Liver (tissue), 9 donors: Measurements from ENCODE around the gene MEN1. TPM values are rescaled to one million over a fixed set of nuclear protein-coding genes. Genes with fewer than 3 reads are reported as not detected.
A peak's percentile ranks its signal among the peaks of the same experiment; 100 is the strongest.
"Not testable (repeated sequence)": the region's sequence is repeated elsewhere in the genome, so short reads cannot be mapped to it uniquely, and the experiment has no call there.

Experiments
- DNase-seq: peaks from one replicate; pipeline ENCODE4 v3.0.0-alpha.2; 2017; ENCODE audit warnings: low spot score
- H3K27ac ChIP-seq, 2 donors: one replicate each; pipeline ENCODE4 v1.7.0; 2013; ENCODE audit warnings: inconsistent platforms in 2 of 2, low read length in 2 of 2, control low read depth in 1 of 2, low read depth in 1 of 2, mild to moderate bottlenecking in 1 of 2
- H3K27me3 ChIP-seq, 4 donors: one replicate each; pipeline versions ENCODE4 v1.6.1 to v1.7.0; 2013; ENCODE audit warnings: low read length in 3 of 4, inconsistent platforms in 1 of 4, mild to moderate bottlenecking in 1 of 4, moderate library complexity in 1 of 4; ENCODE audit not compliant: control insufficient read depth in 4 of 4, insufficient read depth in 4 of 4
- H3K36me3 ChIP-seq, 4 donors: one replicate each; pipeline versions ENCODE4 v1.6.1 to v1.7.0; 2013; ENCODE audit warnings: low read length in 3 of 4, mild to moderate bottlenecking in 3 of 4, low read depth in 1 of 4, moderate library complexity in 1 of 4; ENCODE audit not compliant: control insufficient read depth in 4 of 4, insufficient read depth in 3 of 4
- H3K4me1 ChIP-seq, 4 donors: one replicate each; pipeline versions ENCODE4 v1.6.1 to v1.7.0; 2013; ENCODE audit warnings: low read length in 3 of 4, mild to moderate bottlenecking in 3 of 4, moderate library complexity in 1 of 4; ENCODE audit not compliant: control insufficient read depth in 4 of 4, insufficient read depth in 4 of 4
- H3K4me3 ChIP-seq, 3 donors: one replicate each; pipeline versions ENCODE4 v1.6.1 to v1.7.0; 2013; ENCODE audit warnings: low read length in 3 of 3, control low read depth in 1 of 3, low read depth in 1 of 3, mild to moderate bottlenecking in 1 of 3
- H3K9ac ChIP-seq, 2 donors: one replicate each; pipeline ENCODE4 v1.7.0; 2013; ENCODE audit warnings: low read length in 2 of 2, mild to moderate bottlenecking in 2 of 2, moderate library complexity in 2 of 2, control low read depth in 1 of 2, low read depth in 1 of 2
- H3K9me3 ChIP-seq, 4 donors: one replicate each; pipeline versions ENCODE4 v1.6.1 to v1.7.0; 2013; ENCODE audit warnings: low read length in 3 of 4; ENCODE audit not compliant: control insufficient read depth in 4 of 4
- CTCF ChIP-seq: fragments of 150-350 bp; IDR thresholded peaks from 2 replicates; pipeline ENCODE4 v1.5.1; 2017; ENCODE audit warnings: improper control_type of control experiment, low read depth, low read length; ENCODE audit not compliant: missing input control
- EGR1 ChIP-seq, 2 donors: IDR thresholded peaks; 2 replicates each; pipeline ENCODE4 v1.6.1; 2016 to 2018; ENCODE audit warnings: antibody characterized with exemption in 2 of 2, low read depth in 2 of 2
- FOXA1 ChIP-seq: IDR thresholded peaks from 2 replicates; pipeline ENCODE4 v1.6.1; 2016; ENCODE audit warnings: antibody characterized with exemption
- FOXA2 ChIP-seq: IDR thresholded peaks from 2 replicates; pipeline ENCODE4 v1.6.1; 2016; ENCODE audit warnings: antibody characterized with exemption
- HNF4A ChIP-seq, 2 donors: conservative IDR thresholded peaks; 2 replicates each; pipeline ENCODE4 v1.6.1; 2016; ENCODE audit warnings: antibody characterized with exemption in 2 of 2, mild to moderate bottlenecking in 2 of 2
- HNF4G ChIP-seq: IDR thresholded peaks from 2 replicates; pipeline ENCODE4 v1.6.1; 2016; ENCODE audit warnings: antibody characterized with exemption
- NR2F2 ChIP-seq: IDR thresholded peaks from 2 replicates; pipeline ENCODE4 v1.6.1; 2016; ENCODE audit warnings: antibody characterized with exemption
- RAD21 ChIP-seq, 2 donors: IDR thresholded peaks; 2 replicates each; pipeline ENCODE4 v1.6.1; 2016; ENCODE audit warnings: antibody characterized with exemption in 2 of 2, mild to moderate bottlenecking in 2 of 2
- REST ChIP-seq: IDR thresholded peaks from 2 replicates; pipeline ENCODE4 v1.6.1; 2016; ENCODE audit warnings: antibody characterized with exemption, mild to moderate bottlenecking
- RXRA ChIP-seq, 2 donors: IDR thresholded peaks; 2 replicates each; pipeline ENCODE4 v1.6.1; 2017 to 2018; ENCODE audit warnings: antibody characterized with exemption in 2 of 2, mild to moderate bottlenecking in 1 of 2
- SP1 ChIP-seq: IDR thresholded peaks from 2 replicates; pipeline ENCODE4 v1.6.1; 2018; ENCODE audit warnings: antibody characterized with exemption, mild to moderate bottlenecking
- WGBS: extraction: QIAGEN DNeasy Blood & Tissue Kit; methylation state at CpG from one replicate; pipeline ENCODE4 v1.1.7; 2013; 5-methylcytosine and 5-hydroxymethylcytosine counted together
- polyA plus RNA-seq, 2 donors: library from polyadenylated mRNA; stranded (reverse) in 1 of 2; unstranded in 1 of 2; fragments of 200-250 nt in 1 of 2; fragments of >200 nt in 1 of 2; fragmentation: Nextera tagmentation in 1 of 2; extraction: Ambion mirVana in 1 of 2; gene quantifications; one replicate each; pipeline versions ENCODE4 v1.2.1 to v1.2.3, GENCODE V29; 2013 to 2015
- total RNA-seq, 2 donors: library from RNA; depleted of rRNA; stranded (reverse); fragments of >200 nt; gene quantifications; one replicate each; pipeline ENCODE4 v1.2.3, GENCODE V29; 2014
- TF ChIP-seq, protein P1 (sequence below): IDR thresholded peaks from 2 replicates; pipeline ENCODE4 v1.6.1; 2016; ENCODE audit warnings: antibody characterized with exemption
- donor health status: healthy.
- donor health status: healthy.
- donor health status: healthy.
- donor health status: healthy.
- donor health status: healthy.

MEN1 gene
- total and polyA plus RNA-seq, 4 donors = 9.0 to 15.1 (median 13.4) TPM

- not testable (repeated sequence) for H3K9me3 ChIP-seq, H3K9ac ChIP-seq, DNase-seq, H3K36me3 ChIP-seq, H3K27me3 ChIP-seq, H3K4me3 ChIP-seq
- Histone ChIP-seq H3K27ac (peak overlapping the region in 1 of 2 donors; percentile 42), H3K4me1 (peaks cover 2 to 15% (median 10%) of the 10 kb centered on the region in 4 donors)
- WGBS = 51% methylated on average over 5 of the region's 5 CpGs
- TF ChIP-seq RAD21 (IDR thresholded peaks at IDR 0.05) (peak in 1 of 2 donors; percentile 5), RXRA (IDR thresholded peaks at IDR 0.05) (peak; percentile 80 to 92), SP1 (peak; percentile 87)
Measured at GRCh38 chr11:64815433-64815832, 5.1 kb upstream of the MEN1 start.

GRCh38 chr11:64814712-64815187 is 4.4 kb upstream of the MEN1 start:
- Histone ChIP-seq H3K27ac (no peak overlapping the region), H3K4me3 (no peak overlapping the region), H3K27me3 (no peaks in the 10 kb centered on the region), H3K9me3 (no peaks in the 10 kb centered on the region), H3K4me1 (peaks cover 3 to 16% (median 11%) of the 10 kb centered on the region in 4 donors), H3K36me3 (no peaks in the 10 kb centered on the region), H3K9ac (no peak overlapping the region)
- WGBS = 78% methylated on average over 7 of the region's 7 CpGs
- no peak for TF ChIP-seq NR2F2
- TF ChIP-seq EGR1 (IDR thresholded peaks at IDR 0.05; ENCODE audit: low read depth in 2 of 2) = no peak
- no peak for TF ChIP-seq RAD21 (IDR thresholded peaks at IDR 0.05)
- no peak for TF ChIP-seq FOXA2
- TF ChIP-seq SP1 = no peak
- no peak for TF ChIP-seq REST
- no peak for TF ChIP-seq CTCF
- no peak for TF ChIP-seq HNF4A (conservative IDR thresholded peaks at IDR 0.05)
- TF ChIP-seq HNF4G = no peak
- no peak for TF ChIP-seq FOXA1
- TF ChIP-seq, protein P1, sequence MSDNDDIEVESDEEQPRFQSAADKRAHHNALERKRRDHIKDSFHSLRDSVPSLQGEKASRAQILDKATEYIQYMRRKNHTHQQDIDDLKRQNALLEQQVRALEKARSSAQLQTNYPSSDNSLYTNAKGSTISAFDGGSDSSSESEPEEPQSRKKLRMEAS = no peak
- no peak for DNase-seq

DNA sequence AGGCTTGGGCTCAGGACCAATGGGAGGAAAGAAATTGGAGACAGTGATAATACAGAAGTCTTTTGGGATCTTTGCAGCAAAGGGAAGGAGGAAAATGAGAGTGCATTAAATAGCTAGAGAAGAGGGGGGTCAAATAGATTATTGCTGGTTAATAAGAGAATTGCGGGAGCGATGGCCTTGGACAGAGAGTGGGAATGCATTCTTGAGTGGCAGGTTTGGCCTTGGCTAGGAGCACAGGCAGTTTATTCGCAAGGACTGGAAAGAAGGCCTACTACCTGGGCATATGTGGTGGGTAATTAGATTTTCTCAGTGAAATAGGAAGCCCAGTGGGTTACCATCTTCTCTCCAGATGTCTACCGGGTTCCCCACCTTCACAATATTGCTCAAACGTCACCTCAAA is 3.5 kb upstream of the MEN1 start:
- Histone ChIP-seq H3K9me3 (no peaks in the 10 kb centered on the region), H3K36me3 (no peaks in the 10 kb centered on the region), H3K4me3 (no peak overlapping the region), H3K4me1 (peaks cover 6 to 23% (median 17%) of the 10 kb centered on the region in 4 donors), H3K9ac (no peak overlapping the region), H3K27me3 (no peaks in the 10 kb centered on the region), H3K27ac (no peak overlapping the region)
- TF ChIP-seq CTCF (no peak), REST (no peak), FOXA2 (no peak), RAD21 (IDR thresholded peaks at IDR 0.05) (no peak), FOXA1 (no peak), HNF4A (conservative IDR thresholded peaks at IDR 0.05) (no peak)
- 94% methylated on average over 5 of the region's 5 CpGs for WGBS
- no peak for DNase-seq
